Neural cell (in vitro differentiated cells): ENCODE results near the gene PRKCA. TPM values are rescaled to one million over a fixed set of nuclear protein-coding genes. Genes with fewer than 3 reads are reported as not detected.

Source experiments
- H2AFZ ChIP-seq: fragments of 200-600, 300-800 bp; sonication (generic), shearing (Covaris generic); 2 replicates; pipeline ENCODE4 v1.6.0; 2014; ENCODE audit warnings: low read depth, mild to moderate bottlenecking, antibody characterized with exemption, low read length, moderate library complexity
- H3F3A ChIP-seq: fragments of 200-600 bp; shearing (Covaris generic); 2 replicates; pipeline ENCODE4 v1.6.1; 2016; ENCODE audit warnings: mild to moderate bottlenecking, moderate library complexity, mixed read lengths, antibody characterized with exemption, low read length; ENCODE audit not compliant: insufficient read depth, poor library complexity, severe bottlenecking
- H3K27ac ChIP-seq: fragments of 200-600, 300-800 bp; sonication (generic), shearing (Covaris generic); 2 replicates; pipeline ENCODE4 v1.5.1; 2014; ENCODE audit warnings: mild to moderate bottlenecking, low read length, moderate library complexity
- H3K27me3 ChIP-seq: fragments of 300-800, 200-600 bp; sonication (generic), shearing (Covaris generic); 2 replicates; pipeline ENCODE4 v1.6.0; 2014; ENCODE audit warnings: mild to moderate bottlenecking, low read depth, low read length, moderate library complexity; ENCODE audit not compliant: insufficient read depth
- H3K36me3 ChIP-seq: fragments of 300-800, 200-600 bp; sonication (generic), shearing (Covaris generic); 2 replicates; pipeline ENCODE4 v1.5.1; 2014; ENCODE audit warnings: mild to moderate bottlenecking, antibody characterized with exemption, low read length, moderate library complexity; ENCODE audit not compliant: insufficient read depth
- H3K4me2 ChIP-seq: fragments of 300-800, 200-600 bp; sonication (generic), shearing (Covaris generic); 2 replicates; pipeline ENCODE4 v1.6.0; 2014; ENCODE audit warnings: mild to moderate bottlenecking, low read length
- H3K4me3 ChIP-seq: fragments of 300-800, 200-600 bp; sonication (generic), shearing (Covaris generic); 2 replicates; pipeline ENCODE4 v1.5.1; 2014; ENCODE audit warnings: mild to moderate bottlenecking, low read length, moderate library complexity
- H3K79me2 ChIP-seq: fragments of 200-600 bp; shearing (Covaris generic); replicated peaks from 2 replicates; pipeline ENCODE4 v1.6.0; 2014; ENCODE audit warnings: mild to moderate bottlenecking, low read length, moderate library complexity; ENCODE audit not compliant: insufficient read depth
- H3K9ac ChIP-seq: fragments of 300-800, 200-600 bp; sonication (generic), shearing (Covaris generic); 2 replicates; pipeline ENCODE4 v1.6.1; 2016; ENCODE audit warnings: mild to moderate bottlenecking, low read length, mixed read lengths
- H3K9me2 ChIP-seq: fragments of 200-600 bp; shearing (Covaris generic); 2 replicates; pipeline ENCODE4 v1.6.1; 2016; ENCODE audit warnings: mild to moderate bottlenecking, low read length, mixed read lengths; ENCODE audit not compliant: insufficient read depth
- H3K9me3 ChIP-seq: fragments of 200-600, 300-800 bp; sonication (generic), shearing (Covaris generic); 2 replicates; pipeline ENCODE4 v1.6.1; 2016; ENCODE audit warnings: mild to moderate bottlenecking, mixed run types, low read length, moderate library complexity, mixed read lengths
- H4K20me1 ChIP-seq: fragments of 200-600 bp; shearing (Covaris generic); 2 replicates; pipeline ENCODE4 v1.6.1; 2016; ENCODE audit warnings: mild to moderate bottlenecking, mixed run types; ENCODE audit not compliant: insufficient read depth
- EP300 ChIP-seq: fragments of 450-650 bp; conservative IDR thresholded peaks from 2 replicates; pipeline ENCODE4 v1.6.1; 2014; ENCODE audit warnings: antibody characterized with exemption, mild to moderate bottlenecking, moderate library complexity; ENCODE audit not compliant: poor library complexity, severe bottlenecking
- EZH2 ChIP-seq: fragments of 200-600, 300-800 bp; shearing (Covaris generic), sonication (generic); IDR thresholded peaks from 2 replicates; pipeline ENCODE4 v1.6.1; 2014; ENCODE audit warnings: antibody characterized with exemption, low read length, borderline replicate concordance, mild to moderate bottlenecking; ENCODE audit not compliant: insufficient read depth, poor library complexity, severe bottlenecking
- MXI1 ChIP-seq: fragments of 450-650 bp; conservative IDR thresholded peaks from 2 replicates; pipeline ENCODE4 v1.6.1; 2014; ENCODE audit warnings: antibody characterized with exemption, mild to moderate bottlenecking; ENCODE audit not compliant: poor library complexity, severe bottlenecking
- POLR2AphosphoS5 ChIP-seq: IDR thresholded peaks from 2 replicates; pipeline ENCODE4 v1.6.1; 2012
- RAD21 ChIP-seq: fragments of 450-650 bp; conservative IDR thresholded peaks from 2 replicates; pipeline ENCODE4 v1.6.1; 2014; ENCODE audit warnings: antibody characterized with exemption, mild to moderate bottlenecking, moderate library complexity
- SMC3 ChIP-seq: fragments of 450-650 bp; conservative IDR thresholded peaks from 2 replicates; pipeline ENCODE4 v1.6.1; 2014; ENCODE audit warnings: antibody characterized with exemption, mild to moderate bottlenecking, moderate library complexity; ENCODE audit not compliant: poor library complexity
- TAF1 ChIP-seq: IDR thresholded peaks from 2 replicates; pipeline ENCODE4 v1.6.1; 2012; ENCODE audit warnings: low read depth
- polyA plus RNA-seq: library from polyadenylated mRNA; depleted of rRNA; stranded (reverse); fragments of >200 nt; gene quantifications from 2 replicates; pipeline ENCODE4 v1.2.3, GENCODE V29; 2014
- TF ChIP-seq, protein P1 (sequence below): IDR thresholded peaks from 2 replicates; pipeline ENCODE4 v1.6.1; 2012; ENCODE audit warnings: borderline replicate concordance
- TF ChIP-seq, protein P2 (sequence below): fragments of 450-650 bp; IDR thresholded peaks from 2 replicates; pipeline ENCODE4 v1.5.1; 2014; ENCODE audit warnings: antibody characterized with exemption, mild to moderate bottlenecking, moderate library complexity; ENCODE audit not compliant: poor library complexity, severe bottlenecking

The PRKCA gene
- polyA plus RNA-seq, 1 donor from 2014 or later: 5.9 TPM

DNA sequence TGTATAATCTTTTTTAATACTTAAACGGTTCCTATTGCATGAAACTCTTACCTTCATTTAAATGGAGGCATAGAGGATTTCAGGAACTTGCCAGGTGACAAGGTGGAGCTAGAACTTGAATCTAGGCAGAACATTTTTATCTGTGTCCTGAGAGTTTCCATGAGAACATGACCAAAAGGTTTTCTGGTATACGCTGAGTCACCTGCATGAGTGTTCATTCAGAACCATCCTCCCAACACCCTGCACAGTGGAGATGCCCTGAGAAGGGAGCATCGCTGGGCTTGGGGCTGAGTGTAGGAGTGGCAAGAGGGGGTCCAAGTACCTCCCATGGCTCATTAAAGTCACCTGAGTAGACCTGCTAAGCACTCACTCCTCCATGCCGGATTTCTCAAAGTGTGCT lies 362.8 kb downstream of the PRKCA start:
- TF ChIP-seq EP300 (no peak), RAD21 (no peak)
- Histone ChIP-seq H3K9ac (no peak overlapping the region), H3K36me3 (no peaks in the 10 kb centered on the region)

DNA sequence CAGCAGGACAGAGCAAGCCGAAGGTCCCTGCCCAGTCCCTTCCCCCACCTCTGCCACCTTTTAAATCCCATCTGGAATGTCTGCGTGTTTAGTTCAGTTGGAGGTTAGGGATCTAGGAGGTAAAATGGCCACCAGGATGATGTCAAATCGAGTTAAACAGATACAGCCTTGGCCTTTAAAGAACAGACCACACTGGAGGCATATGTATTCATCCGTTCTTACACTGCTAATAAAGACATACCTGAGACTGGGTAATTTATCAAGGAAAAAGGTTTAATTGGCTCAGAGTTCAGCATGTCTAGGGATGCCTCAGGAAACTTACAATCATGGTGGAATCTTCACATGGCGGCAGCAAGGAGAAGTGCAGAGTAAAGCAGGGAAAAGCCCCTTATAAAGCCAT lies 364.7 kb downstream of the PRKCA start:
- Histone ChIP-seq H3K9ac (no peak overlapping the region), H3K27ac (no peak overlapping the region), H2AFZ (no peak overlapping the region), H3F3A (no peaks in the 10 kb centered on the region), H3K27me3 (no peaks in the 10 kb centered on the region), H3K9me2 (no peaks in the 10 kb centered on the region), H3K36me3 (no peaks in the 10 kb centered on the region), H3K4me2 (no peak overlapping the region), H4K20me1 (no peaks in the 10 kb centered on the region), H3K4me3 (no peak overlapping the region), H3K79me2 (no peaks in the 10 kb centered on the region), H3K9me3 (peaks cover 4% of the 10 kb centered on the region)
- TF ChIP-seq SMC3 (no peak), EP300 (no peak), TAF1 (no peak), EZH2 (no peak), POLR2AphosphoS5 (no peak), RAD21 (no peak), MXI1 (no peak)
- TF ChIP-seq, protein P1, sequence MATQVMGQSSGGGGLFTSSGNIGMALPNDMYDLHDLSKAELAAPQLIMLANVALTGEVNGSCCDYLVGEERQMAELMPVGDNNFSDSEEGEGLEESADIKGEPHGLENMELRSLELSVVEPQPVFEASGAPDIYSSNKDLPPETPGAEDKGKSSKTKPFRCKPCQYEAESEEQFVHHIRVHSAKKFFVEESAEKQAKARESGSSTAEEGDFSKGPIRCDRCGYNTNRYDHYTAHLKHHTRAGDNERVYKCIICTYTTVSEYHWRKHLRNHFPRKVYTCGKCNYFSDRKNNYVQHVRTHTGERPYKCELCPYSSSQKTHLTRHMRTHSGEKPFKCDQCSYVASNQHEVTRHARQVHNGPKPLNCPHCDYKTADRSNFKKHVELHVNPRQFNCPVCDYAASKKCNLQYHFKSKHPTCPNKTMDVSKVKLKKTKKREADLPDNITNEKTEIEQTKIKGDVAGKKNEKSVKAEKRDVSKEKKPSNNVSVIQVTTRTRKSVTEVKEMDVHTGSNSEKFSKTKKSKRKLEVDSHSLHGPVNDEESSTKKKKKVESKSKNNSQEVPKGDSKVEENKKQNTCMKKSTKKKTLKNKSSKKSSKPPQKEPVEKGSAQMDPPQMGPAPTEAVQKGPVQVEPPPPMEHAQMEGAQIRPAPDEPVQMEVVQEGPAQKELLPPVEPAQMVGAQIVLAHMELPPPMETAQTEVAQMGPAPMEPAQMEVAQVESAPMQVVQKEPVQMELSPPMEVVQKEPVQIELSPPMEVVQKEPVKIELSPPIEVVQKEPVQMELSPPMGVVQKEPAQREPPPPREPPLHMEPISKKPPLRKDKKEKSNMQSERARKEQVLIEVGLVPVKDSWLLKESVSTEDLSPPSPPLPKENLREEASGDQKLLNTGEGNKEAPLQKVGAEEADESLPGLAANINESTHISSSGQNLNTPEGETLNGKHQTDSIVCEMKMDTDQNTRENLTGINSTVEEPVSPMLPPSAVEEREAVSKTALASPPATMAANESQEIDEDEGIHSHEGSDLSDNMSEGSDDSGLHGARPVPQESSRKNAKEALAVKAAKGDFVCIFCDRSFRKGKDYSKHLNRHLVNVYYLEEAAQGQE: no peak
- TF ChIP-seq, protein P2, sequence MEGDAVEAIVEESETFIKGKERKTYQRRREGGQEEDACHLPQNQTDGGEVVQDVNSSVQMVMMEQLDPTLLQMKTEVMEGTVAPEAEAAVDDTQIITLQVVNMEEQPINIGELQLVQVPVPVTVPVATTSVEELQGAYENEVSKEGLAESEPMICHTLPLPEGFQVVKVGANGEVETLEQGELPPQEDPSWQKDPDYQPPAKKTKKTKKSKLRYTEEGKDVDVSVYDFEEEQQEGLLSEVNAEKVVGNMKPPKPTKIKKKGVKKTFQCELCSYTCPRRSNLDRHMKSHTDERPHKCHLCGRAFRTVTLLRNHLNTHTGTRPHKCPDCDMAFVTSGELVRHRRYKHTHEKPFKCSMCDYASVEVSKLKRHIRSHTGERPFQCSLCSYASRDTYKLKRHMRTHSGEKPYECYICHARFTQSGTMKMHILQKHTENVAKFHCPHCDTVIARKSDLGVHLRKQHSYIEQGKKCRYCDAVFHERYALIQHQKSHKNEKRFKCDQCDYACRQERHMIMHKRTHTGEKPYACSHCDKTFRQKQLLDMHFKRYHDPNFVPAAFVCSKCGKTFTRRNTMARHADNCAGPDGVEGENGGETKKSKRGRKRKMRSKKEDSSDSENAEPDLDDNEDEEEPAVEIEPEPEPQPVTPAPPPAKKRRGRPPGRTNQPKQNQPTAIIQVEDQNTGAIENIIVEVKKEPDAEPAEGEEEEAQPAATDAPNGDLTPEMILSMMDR: no peak

More for the DNA sequence above, 362.8 kb downstream of the PRKCA start:
- H3K4me2 ChIP-seq: no peak overlapping the region
- peaks cover 4% of the 10 kb centered on the region for H3K9me3 ChIP-seq
- no peaks in the 10 kb centered on the region for H3K27me3 ChIP-seq
- no peaks in the 10 kb centered on the region for H3K79me2 ChIP-seq
- H4K20me1 ChIP-seq: no peaks in the 10 kb centered on the region
- no peaks in the 10 kb centered on the region for H3F3A ChIP-seq
- no peaks in the 10 kb centered on the region for H3K9me2 ChIP-seq
- no peak overlapping the region for H2AFZ ChIP-seq
- no peak overlapping the region for H3K27ac ChIP-seq
- no peak overlapping the region for H3K4me3 ChIP-seq

DNA sequence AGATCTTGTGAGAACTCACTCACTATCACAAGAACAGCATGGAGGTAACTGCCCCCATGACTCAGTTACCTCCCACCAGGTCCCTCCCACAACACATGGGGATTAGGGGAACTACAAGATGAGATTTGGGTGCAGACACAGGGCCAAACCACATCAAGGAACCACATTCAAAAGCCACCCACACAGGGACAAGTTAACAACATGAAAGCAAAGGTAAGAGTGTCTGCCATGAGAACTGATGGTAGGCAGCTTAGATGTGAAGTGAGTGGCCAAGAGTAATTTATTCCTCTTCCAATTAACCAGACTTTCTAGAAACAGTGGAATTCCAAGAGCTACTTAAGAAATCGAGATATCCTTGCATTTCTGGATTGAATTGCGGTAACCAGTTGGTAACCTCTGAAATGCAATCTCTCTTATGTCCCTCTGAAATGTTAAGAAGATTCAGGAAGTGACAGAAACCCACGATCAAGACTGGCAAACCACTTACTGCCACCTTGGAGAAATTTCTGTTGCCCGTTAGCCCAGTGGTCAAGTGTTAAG lies 365.1 kb downstream of the PRKCA start:
- H3K79me2 ChIP-seq: no peaks in the 10 kb centered on the region
- no peaks in the 10 kb centered on the region for H3K9me2 ChIP-seq
- H3K27me3 ChIP-seq: no peaks in the 10 kb centered on the region
- H2AFZ ChIP-seq: no peak overlapping the region
- no peak overlapping the region for H3K9ac ChIP-seq
- H3K4me3 ChIP-seq: no peak overlapping the region
- no peaks in the 10 kb centered on the region for H3K36me3 ChIP-seq
- TF ChIP-seq SMC3: no peak
- no peak for TF ChIP-seq POLR2AphosphoS5
- TF ChIP-seq RAD21: no peak
- no peak for TF ChIP-seq EZH2
- TF ChIP-seq TAF1: no peak
- no peak overlapping the region for H3K4me2 ChIP-seq
- no peaks in the 10 kb centered on the region for H3F3A ChIP-seq
- no peaks in the 10 kb centered on the region for H4K20me1 ChIP-seq
- H3K27ac ChIP-seq: no peak overlapping the region
- peaks cover 4% of the 10 kb centered on the region for H3K9me3 ChIP-seq
